Liver (tissue), 9 donors: ENCODE results near the gene SLC52A1. TPM values are rescaled to one million over a fixed set of nuclear protein-coding genes. Genes with fewer than 3 reads are reported as not detected.

ENCODE experiments used
- DNase-seq: peaks from one replicate; pipeline ENCODE4 v3.0.0-alpha.2; 2017; ENCODE audit warnings: low spot score
- H3K27ac ChIP-seq, 2 donors: one replicate each; pipeline ENCODE4 v1.7.0; 2013; ENCODE audit warnings: inconsistent platforms in 2 of 2, low read length in 2 of 2, control low read depth in 1 of 2, low read depth in 1 of 2, mild to moderate bottlenecking in 1 of 2
- H3K27me3 ChIP-seq, 4 donors: one replicate each; pipeline versions ENCODE4 v1.6.1 to v1.7.0; 2013; ENCODE audit warnings: low read length in 3 of 4, inconsistent platforms in 1 of 4, mild to moderate bottlenecking in 1 of 4, moderate library complexity in 1 of 4; ENCODE audit not compliant: control insufficient read depth in 4 of 4, insufficient read depth in 4 of 4
- H3K36me3 ChIP-seq, 4 donors: one replicate each; pipeline versions ENCODE4 v1.6.1 to v1.7.0; 2013; ENCODE audit warnings: low read length in 3 of 4, mild to moderate bottlenecking in 3 of 4, low read depth in 1 of 4, moderate library complexity in 1 of 4; ENCODE audit not compliant: control insufficient read depth in 4 of 4, insufficient read depth in 3 of 4
- H3K4me1 ChIP-seq, 4 donors: one replicate each; pipeline versions ENCODE4 v1.6.1 to v1.7.0; 2013; ENCODE audit warnings: low read length in 3 of 4, mild to moderate bottlenecking in 3 of 4, moderate library complexity in 1 of 4; ENCODE audit not compliant: control insufficient read depth in 4 of 4, insufficient read depth in 4 of 4
- H3K4me3 ChIP-seq, 3 donors: one replicate each; pipeline versions ENCODE4 v1.6.1 to v1.7.0; 2013; ENCODE audit warnings: low read length in 3 of 3, control low read depth in 1 of 3, low read depth in 1 of 3, mild to moderate bottlenecking in 1 of 3
- H3K9ac ChIP-seq, 2 donors: one replicate each; pipeline ENCODE4 v1.7.0; 2013; ENCODE audit warnings: low read length in 2 of 2, mild to moderate bottlenecking in 2 of 2, moderate library complexity in 2 of 2, control low read depth in 1 of 2, low read depth in 1 of 2
- H3K9me3 ChIP-seq, 4 donors: one replicate each; pipeline versions ENCODE4 v1.6.1 to v1.7.0; 2013; ENCODE audit warnings: low read length in 3 of 4; ENCODE audit not compliant: control insufficient read depth in 4 of 4
- ATF3 ChIP-seq: IDR thresholded peaks from 2 replicates; pipeline ENCODE4 v1.6.1; 2016; ENCODE audit warnings: antibody characterized with exemption
- CTCF ChIP-seq: fragments of 150-350 bp; IDR thresholded peaks from 2 replicates; pipeline ENCODE4 v1.5.1; 2017; ENCODE audit warnings: improper control_type of control experiment, low read depth, low read length; ENCODE audit not compliant: missing input control
- FOXA1 ChIP-seq: IDR thresholded peaks from 2 replicates; pipeline ENCODE4 v1.6.1; 2016; ENCODE audit warnings: antibody characterized with exemption
- FOXA2 ChIP-seq: IDR thresholded peaks from 2 replicates; pipeline ENCODE4 v1.6.1; 2016; ENCODE audit warnings: antibody characterized with exemption
- GABPA ChIP-seq, 2 donors: IDR thresholded peaks in 1 of 2; conservative IDR thresholded peaks in 1 of 2; 2 replicates each; pipeline ENCODE4 v1.6.1; 2016; ENCODE audit warnings: antibody characterized with exemption in 2 of 2, mild to moderate bottlenecking in 1 of 2, moderate library complexity in 1 of 2
- HNF4A ChIP-seq, 2 donors: conservative IDR thresholded peaks; 2 replicates each; pipeline ENCODE4 v1.6.1; 2016; ENCODE audit warnings: antibody characterized with exemption in 2 of 2, mild to moderate bottlenecking in 2 of 2
- HNF4G ChIP-seq: IDR thresholded peaks from 2 replicates; pipeline ENCODE4 v1.6.1; 2016; ENCODE audit warnings: antibody characterized with exemption
- JUND ChIP-seq, 2 donors: IDR thresholded peaks; 2 replicates each; pipeline ENCODE4 v1.6.1; 2016; ENCODE audit warnings: antibody characterized with exemption in 2 of 2
- MAX ChIP-seq: IDR thresholded peaks from 2 replicates; pipeline ENCODE4 v1.6.1; 2016; ENCODE audit warnings: antibody characterized with exemption
- NR2F2 ChIP-seq: IDR thresholded peaks from 2 replicates; pipeline ENCODE4 v1.6.1; 2016; ENCODE audit warnings: antibody characterized with exemption
- RAD21 ChIP-seq, 2 donors: IDR thresholded peaks; 2 replicates each; pipeline ENCODE4 v1.6.1; 2016; ENCODE audit warnings: antibody characterized with exemption in 2 of 2, mild to moderate bottlenecking in 2 of 2
- REST ChIP-seq: IDR thresholded peaks from 2 replicates; pipeline ENCODE4 v1.6.1; 2016; ENCODE audit warnings: antibody characterized with exemption, mild to moderate bottlenecking
- RXRA ChIP-seq, 2 donors: IDR thresholded peaks; 2 replicates each; pipeline ENCODE4 v1.6.1; 2017 to 2018; ENCODE audit warnings: antibody characterized with exemption in 2 of 2, mild to moderate bottlenecking in 1 of 2
- SP1 ChIP-seq: IDR thresholded peaks from 2 replicates; pipeline ENCODE4 v1.6.1; 2018; ENCODE audit warnings: antibody characterized with exemption, mild to moderate bottlenecking
- TAF1 ChIP-seq: conservative IDR thresholded peaks from 2 replicates; pipeline ENCODE4 v1.6.1; 2016; ENCODE audit warnings: antibody characterized with exemption, mild to moderate bottlenecking
- YY1 ChIP-seq: IDR thresholded peaks from 2 replicates; pipeline ENCODE4 v1.6.1; 2016; ENCODE audit warnings: antibody characterized with exemption, mild to moderate bottlenecking
- WGBS: extraction: QIAGEN DNeasy Blood & Tissue Kit; methylation state at CpG from one replicate; pipeline ENCODE4 v1.1.7; 2013; 5-methylcytosine and 5-hydroxymethylcytosine counted together
- polyA plus RNA-seq, 2 donors: library from polyadenylated mRNA; stranded (reverse) in 1 of 2; unstranded in 1 of 2; fragments of 200-250 nt in 1 of 2; fragments of >200 nt in 1 of 2; fragmentation: Nextera tagmentation in 1 of 2; extraction: Ambion mirVana in 1 of 2; gene quantifications; one replicate each; pipeline versions ENCODE4 v1.2.1 to v1.2.3, GENCODE V29; 2013 to 2015
- total RNA-seq, 2 donors: library from RNA; depleted of rRNA; stranded (reverse); fragments of >200 nt; gene quantifications; one replicate each; pipeline ENCODE4 v1.2.3, GENCODE V29; 2014
- donor health status: healthy.
- donor health status: healthy.
- donor health status: healthy.
- donor health status: healthy.
- donor health status: healthy.

Gene SLC52A1
- total and polyA plus RNA-seq, 4 donors: 0.08 to 0.28 (median 0.11) TPM; not detected in 1

GRCh38 chr17:5045496-5045895 lies 10.3 kb upstream of the SLC52A1 start:
- H3K27me3 ChIP-seq: no peaks in the 10 kb centered on the region
- H3K4me1 ChIP-seq: no peaks in the 10 kb centered on the region

GRCh38 chr17:5044630-5045029 lies 9.4 kb upstream of the SLC52A1 start:
- whole genome bisulfite sequencing: 93% methylated on average over 5 of the region's 5 CpGs
- H3K27ac ChIP-seq: no peak overlapping the region
- DNase-seq: no peak
- no peak for TF ChIP-seq CTCF
- TF ChIP-seq GABPA (IDR thresholded peaks at IDR 0.05 in 1 of 2, conservative IDR thresholded peaks at IDR 0.05 in 1 of 2): no peak
- TF ChIP-seq RAD21 (IDR thresholded peaks at IDR 0.05): no peak
- no peak for TF ChIP-seq SP1
- no peak for TF ChIP-seq FOXA2
- no peak for TF ChIP-seq JUND (IDR thresholded peaks at IDR 0.05)
- TF ChIP-seq HNF4G: no peak

More at GRCh38 chr17:5045496-5045895, 10.3 kb upstream of the SLC52A1 start:
- Histone ChIP-seq H3K9me3 (no peaks in the 10 kb centered on the region), H3K36me3 (no peaks in the 10 kb centered on the region), H3K9ac (no peak overlapping the region), H3K27ac (no peak overlapping the region), H3K4me3 (no peak overlapping the region)
- 82% methylated on average over 6 of the region's 6 CpGs for WGBS
- no peak for DNase-seq
- TF ChIP-seq TAF1 (no peak), YY1 (no peak), HNF4A (conservative IDR thresholded peaks at IDR 0.05) (no peak), CTCF (no peak), REST (no peak), FOXA1 (no peak), ATF3 (no peak), GABPA (IDR thresholded peaks at IDR 0.05 in 1 of 2, conservative IDR thresholded peaks at IDR 0.05 in 1 of 2) (no peak), JUND (IDR thresholded peaks at IDR 0.05) (no peak), RXRA (IDR thresholded peaks at IDR 0.05) (no peak), RAD21 (IDR thresholded peaks at IDR 0.05) (no peak), HNF4G (no peak), MAX (no peak), NR2F2 (no peak)

More at GRCh38 chr17:5044630-5045029, 9.4 kb upstream of the SLC52A1 start:
- Histone ChIP-seq H3K9me3 (no peaks in the 10 kb centered on the region), H3K9ac (no peak overlapping the region), H3K36me3 (no peaks in the 10 kb centered on the region), H3K4me3 (no peak overlapping the region), H3K27me3 (no peaks in the 10 kb centered on the region), H3K4me1 (no peaks in the 10 kb centered on the region)
